H1 (cell line): Measurements from ENCODE around the gene LIF. TPM values are rescaled to one million over a fixed set of nuclear protein-coding genes. Genes with fewer than 3 reads are reported as not detected.

Experiments
- CTCF ChIA-PET: fragments of 300-600 bp; sonication (Branson Sonifier 250); formaldehyde crosslinking; loops from one replicate; lab custom pipeline; 2021; ENCODE audit not compliant: partially characterized antibody; lab: Charles Lee
- POLR2A ChIA-PET: fragments of 300-600 bp; sonication (Branson Sonifier 250); formaldehyde crosslinking; loops from one replicate; lab custom pipeline; 2021; ENCODE audit warnings: inconsistent platforms; ENCODE audit not compliant: partially characterized antibody; lab: Charles Lee
- DNase-seq, 2 experiments: peaks; one replicate each; pipeline versions ENCODE4 v3.0.0 to v3.0.0-alpha.2; 2010 to 2022; ENCODE audit warnings: low spot score in 2 of 2, low read depth in 1 of 2, mixed read lengths in 1 of 2
- FAIRE-seq: peaks from 2 replicates; lab custom pipeline; 2011; peaks lifted over from hg19 to GRCh38; lab: Jason Lieb, UNC
- H2AFZ ChIP-seq: 2 replicates; pipeline ENCODE4 v1.8.1; 2012; ENCODE audit warnings: low read length, inconsistent platforms
- H2AK5ac ChIP-seq: 2 replicates; pipeline ENCODE4 v1.6.1; 2013; ENCODE audit warnings: low read depth, low read length
- H2BK120ac ChIP-seq: replicated peaks from 2 replicates; pipeline ENCODE3; 2013; ENCODE audit warnings: low read depth, low read length, inconsistent platforms
- H2BK12ac ChIP-seq: 2 replicates; pipeline ENCODE4 v1.6.1; 2013; ENCODE audit warnings: low read depth, low read length
- H2BK15ac ChIP-seq: 2 replicates; pipeline ENCODE4 v1.6.1; 2013; ENCODE audit warnings: low read length
- H2BK20ac ChIP-seq: 2 replicates; pipeline ENCODE4 v1.6.1; 2013; ENCODE audit warnings: low read length
- H2BK5ac ChIP-seq: 2 replicates; pipeline ENCODE4 v1.6.1; 2013; ENCODE audit warnings: low read depth, low read length
- H3K14ac ChIP-seq: 2 replicates; pipeline ENCODE4 v1.6.1; 2013; ENCODE audit warnings: inconsistent platforms; ENCODE audit not compliant: insufficient read length
- H3K18ac ChIP-seq: 2 replicates; pipeline ENCODE4 v1.6.1; 2013; ENCODE audit warnings: low read length; ENCODE audit errors: extremely low read depth
- H3K23ac ChIP-seq: 2 replicates; pipeline ENCODE4 v1.6.1; 2013; ENCODE audit warnings: inconsistent platforms; ENCODE audit not compliant: insufficient read length
- H3K23me2 ChIP-seq: 2 replicates; pipeline ENCODE4 v1.6.1; 2013; ENCODE audit warnings: low read depth, low read length
- H3K27ac ChIP-seq: 2 replicates; pipeline ENCODE4 v1.6.1; 2011; ENCODE audit warnings: low read depth, low read length, inconsistent platforms
- H3K27me3 ChIP-seq, 4 experiments: replicated peaks in 1 of 4; 1 replicate in 1 of 4; 2 replicates in 3 of 4; pipeline versions ENCODE4 v1.6.1 to v1.8.1; 2011 to 2013; ENCODE audit warnings: low read length in 3 of 4, mild to moderate bottlenecking in 3 of 4, inconsistent platforms in 2 of 4, mixed read lengths in 2 of 4, moderate library complexity in 1 of 4; ENCODE audit not compliant: control insufficient read depth in 3 of 4, insufficient read depth in 3 of 4; ENCODE audit errors: extremely low read depth in 1 of 4
- H3K36me3 ChIP-seq, 4 experiments: 2 replicates each; pipeline versions ENCODE4 v1.6.1 to v1.8.1; 2011 to 2013; ENCODE audit warnings: mild to moderate bottlenecking in 4 of 4, low read length in 3 of 4, moderate library complexity in 2 of 4, control low read depth in 1 of 4, inconsistent platforms in 1 of 4; ENCODE audit not compliant: insufficient read depth in 4 of 4, control insufficient read depth in 2 of 4
- H3K4ac ChIP-seq: replicated peaks from 2 replicates; pipeline ENCODE3; 2013; ENCODE audit warnings: low read length, low read depth, mixed read lengths, inconsistent platforms; ENCODE audit not compliant: insufficient read length
- H3K4me1 ChIP-seq, 4 experiments: replicated peaks in 1 of 4; 1 replicate in 1 of 4; 2 replicates in 3 of 4; pipeline versions ENCODE4 v1.6.1 to v1.8.1; 2011 to 2013; ENCODE audit warnings: low read length in 3 of 4, inconsistent platforms in 2 of 4, mixed read lengths in 1 of 4; ENCODE audit not compliant: insufficient read depth in 4 of 4, control insufficient read depth in 3 of 4
- H3K4me2 ChIP-seq, 2 experiments: 2 replicates each; pipeline versions ENCODE4 v1.6.1 to v1.8.1; 2011 to 2013; ENCODE audit warnings: low read depth in 2 of 2, low read length in 2 of 2, control low read depth in 1 of 2, inconsistent platforms in 1 of 2, mild to moderate bottlenecking in 1 of 2; ENCODE audit not compliant: insufficient read depth in 1 of 2
- H3K4me3 ChIP-seq, 4 experiments: fragments of 200-600, 300-600 bp in 1 of 4; sonication (generic), shearing (Covaris generic), sonication (Bioruptor Twin) in 1 of 4; 2 replicates each; pipeline versions ENCODE4 v1.5.1 to v1.8.1; 2011 to 2016; ENCODE audit warnings: low read length in 4 of 4, low read depth in 3 of 4, control low read depth in 2 of 4, inconsistent platforms in 2 of 4, mild to moderate bottlenecking in 2 of 4, mixed read lengths in 1 of 4, moderate library complexity in 1 of 4; ENCODE audit not compliant: insufficient read depth in 2 of 4; ENCODE audit errors: extremely low read depth in 1 of 4
- H3K56ac ChIP-seq: replicated peaks from 2 replicates; pipeline ENCODE3; 2013; ENCODE audit warnings: low read depth, mild to moderate bottlenecking, mixed read lengths, low read length, inconsistent platforms; ENCODE audit not compliant: insufficient read length
- H3K79me1 ChIP-seq: 2 replicates; pipeline ENCODE4 v1.6.1; 2013; ENCODE audit warnings: low read depth, low read length, control low read depth
- H3K79me2 ChIP-seq, 2 experiments: 2 replicates each; pipeline versions ENCODE4 v1.6.1 to v1.8.1; 2012 to 2013; ENCODE audit warnings: low read length in 2 of 2, mild to moderate bottlenecking in 2 of 2, inconsistent platforms in 1 of 2; ENCODE audit not compliant: insufficient read depth in 2 of 2, control insufficient read depth in 1 of 2
- H3K9ac ChIP-seq, 4 experiments: replicated peaks in 1 of 4; 1 replicate in 1 of 4; 2 replicates in 3 of 4; pipeline versions ENCODE4 v1.6.1 to v1.8.1; 2011 to 2013; ENCODE audit warnings: low read depth in 3 of 4, low read length in 3 of 4, control low read depth in 2 of 4, mild to moderate bottlenecking in 2 of 4, moderate library complexity in 2 of 4, inconsistent platforms in 1 of 4; ENCODE audit errors: extremely low read depth in 1 of 4
- H3K9me3 ChIP-seq, 2 experiments: 2 replicates each; pipeline versions ENCODE4 v1.6.1 to v1.8.1; 2012 to 2013; ENCODE audit warnings: mild to moderate bottlenecking in 2 of 2, moderate library complexity in 2 of 2, control low read depth in 1 of 2, inconsistent platforms in 1 of 2, low read depth in 1 of 2, low read length in 1 of 2, mixed read lengths in 1 of 2; ENCODE audit not compliant: insufficient read depth in 2 of 2
- H4K20me1 ChIP-seq, 2 experiments: replicated peaks in 1 of 2; 2 replicates each; pipeline versions ENCODE3 to v1.8.1; 2011 to 2013; ENCODE audit warnings: inconsistent platforms in 2 of 2, low read length in 2 of 2, mild to moderate bottlenecking in 1 of 2; ENCODE audit not compliant: insufficient read depth in 2 of 2, control insufficient read depth in 1 of 2
- H4K5ac ChIP-seq: 2 replicates; pipeline ENCODE4 v1.6.1; 2013; ENCODE audit warnings: low read length, low read depth, mixed read lengths, inconsistent platforms; ENCODE audit not compliant: insufficient read length
- H4K8ac ChIP-seq: 2 replicates; pipeline ENCODE4 v1.8.0; 2013; ENCODE audit warnings: mild to moderate bottlenecking, moderate library complexity, low read length, inconsistent platforms; ENCODE audit not compliant: insufficient read depth; ENCODE audit errors: extremely low read depth
- H4K91ac ChIP-seq: replicated peaks from 2 replicates; pipeline ENCODE3; 2013; ENCODE audit warnings: low read length, mixed read lengths, inconsistent platforms; ENCODE audit not compliant: insufficient read length
- BACH1 ChIP-seq: IDR thresholded peaks from 2 replicates; pipeline ENCODE4 v1.6.1; 2012; ENCODE audit warnings: low read length, improper control_type of control experiment
- CREB1 ChIP-seq: IDR thresholded peaks from 2 replicates; pipeline ENCODE4 v1.6.1; 2012; ENCODE audit warnings: inconsistent platforms
- RFX5 ChIP-seq: IDR thresholded peaks from 2 replicates; pipeline ENCODE4 v1.6.1; 2011; ENCODE audit warnings: low read depth, low read length, improper control_type of control experiment, borderline replicate concordance
- SIN3A ChIP-seq, 2 experiments: IDR thresholded peaks in 1 of 2; conservative IDR thresholded peaks in 1 of 2; 2 replicates each; pipeline ENCODE4 v1.6.1; 2011 to 2012; ENCODE audit warnings: low read length in 2 of 2, improper control_type of control experiment in 1 of 2, low read depth in 1 of 2, mild to moderate bottlenecking in 1 of 2
- WGBS, 2 experiments: shearing (Covaris generic) in 1 of 2; methylation state at CpG; one replicate each; pipeline versions ENCODE4 v1.1.6 to v1.1.7; 2013 to 2015; ENCODE audit warnings: low lambda C conversion rate in 2 of 2, mixed read lengths in 2 of 2, inconsistent platforms in 1 of 2, low coverage in 1 of 2, missing lambda C conversion rate in 1 of 2; ENCODE audit not compliant: insufficient replicate concordance in 2 of 2, insufficient coverage in 1 of 2, insufficient read length in 1 of 2; ENCODE audit errors: extremely low coverage in 1 of 2, missing lambda C conversion rate in 1 of 2; 5-methylcytosine and 5-hydroxymethylcytosine counted together
- polyA plus RNA-seq, 7 experiments: library from polyadenylated mRNA; depleted of rRNA in 3 of 7; stranded (reverse) in 5 of 7; unstranded in 2 of 7; fragments of >200 nt in 5 of 7; fragments of 200-250 nt in 2 of 7; gene quantifications; 1 replicate in 5 of 7; 2 replicates in 1 of 7; 4 replicates in 1 of 7; pipeline versions ENCODE4 v1.2.1 to v1.2.3, GENCODE V29; 2011 to 2013; ENCODE audit warnings: missing spikeins in 2 of 7, mixed read lengths in 2 of 7
- total RNA-seq: library from RNA; stranded (reverse); fragmentation: NEBNext Ultra II Directional; extraction: Animal tissue kit (Norgen Biotek cat#: 25700); gene quantifications from 2 replicates; pipeline ENCODE4 v1.2.1, GENCODE V29; 2021
- TF ChIP-seq, protein P1 (sequence below): IDR thresholded peaks from 2 replicates; pipeline ENCODE4 v1.6.1; 2011; ENCODE audit warnings: low read length, improper control_type of control experiment
- TF ChIP-seq, protein P2 (sequence below): IDR thresholded peaks from 2 replicates; pipeline ENCODE4 v1.6.1; 2012; ENCODE audit warnings: inconsistent platforms

The LIF gene
- total and polyA plus RNA-seq, 2 of the 8 experiments (the other 6 are each of a cell fraction or from before 2014, with no cell fraction given), result 3.3 to 3.5 TPM

DNA sequence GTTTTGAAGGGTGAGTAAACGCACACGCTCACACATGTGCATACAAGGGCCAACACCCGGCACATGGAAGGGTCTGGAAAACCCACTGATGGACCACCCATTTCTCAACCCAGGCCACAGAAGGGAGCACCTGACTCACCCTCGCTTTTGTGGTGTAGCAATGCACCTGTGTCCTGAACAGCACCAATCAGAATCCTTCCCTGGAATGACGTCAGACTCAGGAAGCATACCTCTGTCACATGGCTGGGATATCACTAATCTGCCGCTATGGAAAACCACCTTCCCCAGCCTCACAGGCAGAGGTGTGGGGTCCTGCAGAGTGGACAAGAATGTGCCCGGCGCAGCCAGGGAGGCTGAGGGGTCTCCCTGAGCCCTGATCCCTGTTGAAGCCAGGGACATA, 29.1 kb upstream of the LIF start:
- CTCF ChIA-PET, result interaction anchor here (1.6 to 5.3 kb wide), 3 partner anchors 12 to 15 kb away, joined by 6 to 35 read pairs (median 6); partner anchors contain the start of gene CASTOR1
- no peak overlapping the region; the same call in 1 of the 2 replicates for H2BK5ac ChIP-seq
- H2BK120ac ChIP-seq, result no peak overlapping the region
- FAIRE-seq (peak; percentile 81), DNase-seq (no peak)
- H4K20me1 ChIP-seq, result no peaks in the 10 kb centered on the region
- no peaks in the 10 kb centered on the region for H3K79me1 ChIP-seq
- H3K9me3 ChIP-seq, result no peaks in the 10 kb centered on the region
- H4K91ac ChIP-seq, result no peak overlapping the region
- no peak overlapping the region for H3K4me2 ChIP-seq
- H2AFZ ChIP-seq, result peak overlapping the region; percentile 86
- no peak overlapping the region for H3K27ac ChIP-seq
- no peak overlapping the region for H4K5ac ChIP-seq
- WGBS, 2 experiments, result 91% methylated on average over 8 of the region's 8 CpGs; no CpG with 5 or more reads in 1 of the 2 experiments
- no peak overlapping the region for H3K14ac ChIP-seq
- POLR2A ChIA-PET, result interaction anchor here (1.0 to 1.4 kb wide), 2 partner anchors 15 to 160 kb away, joined by 3 to 4 read pairs; no protein-coding TSS in a partner anchor
- H2AK5ac ChIP-seq, result no peak overlapping the region; the same call in 1 of the 2 replicates
- H3K9ac ChIP-seq, result no peak overlapping the region
- no peaks in the 10 kb centered on the region; a peak in 1 of 7 replicates for H3K27me3 ChIP-seq
- no peaks in the 10 kb centered on the region for H3K36me3 ChIP-seq
- H3K4me1 ChIP-seq, result peaks cover 0 to 10% (median 3%) of the 10 kb centered on the region in 4 experiments; a peak in 3 of 7 replicates
- no peak overlapping the region for H3K4ac ChIP-seq
- peak overlapping the region; percentile 54; the same call in 1 of the 2 replicates for H4K8ac ChIP-seq
- H2BK15ac ChIP-seq, result 0 out of 2 replicates have a peak overlapping the region, but pooled peaks have one; percentile 72
- H3K23me2 ChIP-seq, result no peaks in the 10 kb centered on the region; the same call in 1 of the 2 replicates
- H2BK20ac ChIP-seq, result no peak overlapping the region
- no peak overlapping the region for H3K23ac ChIP-seq
- TF ChIP-seq, protein P1, sequence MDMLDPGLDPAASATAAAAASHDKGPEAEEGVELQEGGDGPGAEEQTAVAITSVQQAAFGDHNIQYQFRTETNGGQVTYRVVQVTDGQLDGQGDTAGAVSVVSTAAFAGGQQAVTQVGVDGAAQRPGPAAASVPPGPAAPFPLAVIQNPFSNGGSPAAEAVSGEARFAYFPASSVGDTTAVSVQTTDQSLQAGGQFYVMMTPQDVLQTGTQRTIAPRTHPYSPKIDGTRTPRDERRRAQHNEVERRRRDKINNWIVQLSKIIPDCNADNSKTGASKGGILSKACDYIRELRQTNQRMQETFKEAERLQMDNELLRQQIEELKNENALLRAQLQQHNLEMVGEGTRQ, result 0 out of 2 replicates have a peak, but pooled peaks have one; percentile 10
- TF ChIP-seq, protein P2, sequence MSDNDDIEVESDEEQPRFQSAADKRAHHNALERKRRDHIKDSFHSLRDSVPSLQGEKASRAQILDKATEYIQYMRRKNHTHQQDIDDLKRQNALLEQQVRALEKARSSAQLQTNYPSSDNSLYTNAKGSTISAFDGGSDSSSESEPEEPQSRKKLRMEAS, result peak; percentile 41; the same call in 1 of the 2 replicates
- TF ChIP-seq SIN3A (conservative IDR thresholded peaks at IDR 0.05 in 1 of 2, IDR thresholded peaks at IDR 0.05 in 1 of 2; ENCODE audit: low read depth in 1 of 2, low read length in 2 of 2) (no peak), BACH1 (no peak), CREB1 (0 out of 2 replicates have a peak, but pooled peaks have one; percentile 12), RFX5 (no peak)
- no peak overlapping the region for H3K56ac ChIP-seq
- H3K18ac ChIP-seq, result no peak overlapping the region
- no peak overlapping the region for H3K4me3 ChIP-seq
- H3K79me2 ChIP-seq, result no peaks in the 10 kb centered on the region
- 0 out of 2 replicates have a peak overlapping the region, but pooled peaks have one; percentile 94 for H2BK12ac ChIP-seq
